ENCODE results near the gene ANKRD37.
"Not testable (repeated sequence)": the region's sequence is repeated elsewhere in the genome, so short reads cannot be mapped to it uniquely, and the experiment has no call there.

ANKRD37 gene

GRCh38 chr4:185357733-185358440 lies 38.8 kb upstream of the ANKRD37 start:
- TF ChIP-seq, protein P1, sequence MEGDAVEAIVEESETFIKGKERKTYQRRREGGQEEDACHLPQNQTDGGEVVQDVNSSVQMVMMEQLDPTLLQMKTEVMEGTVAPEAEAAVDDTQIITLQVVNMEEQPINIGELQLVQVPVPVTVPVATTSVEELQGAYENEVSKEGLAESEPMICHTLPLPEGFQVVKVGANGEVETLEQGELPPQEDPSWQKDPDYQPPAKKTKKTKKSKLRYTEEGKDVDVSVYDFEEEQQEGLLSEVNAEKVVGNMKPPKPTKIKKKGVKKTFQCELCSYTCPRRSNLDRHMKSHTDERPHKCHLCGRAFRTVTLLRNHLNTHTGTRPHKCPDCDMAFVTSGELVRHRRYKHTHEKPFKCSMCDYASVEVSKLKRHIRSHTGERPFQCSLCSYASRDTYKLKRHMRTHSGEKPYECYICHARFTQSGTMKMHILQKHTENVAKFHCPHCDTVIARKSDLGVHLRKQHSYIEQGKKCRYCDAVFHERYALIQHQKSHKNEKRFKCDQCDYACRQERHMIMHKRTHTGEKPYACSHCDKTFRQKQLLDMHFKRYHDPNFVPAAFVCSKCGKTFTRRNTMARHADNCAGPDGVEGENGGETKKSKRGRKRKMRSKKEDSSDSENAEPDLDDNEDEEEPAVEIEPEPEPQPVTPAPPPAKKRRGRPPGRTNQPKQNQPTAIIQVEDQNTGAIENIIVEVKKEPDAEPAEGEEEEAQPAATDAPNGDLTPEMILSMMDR (conservative IDR thresholded peaks at IDR 0.05; ENCODE audit: control insufficient read depth, insufficient read depth, low read depth, low read length), result no peak
- no peak for DNase-seq (ENCODE audit: low read depth)
- no peak overlapping the region for H3K4me3 ChIP-seq (ENCODE audit: control insufficient read depth, low read depth, low read length)

DNA sequence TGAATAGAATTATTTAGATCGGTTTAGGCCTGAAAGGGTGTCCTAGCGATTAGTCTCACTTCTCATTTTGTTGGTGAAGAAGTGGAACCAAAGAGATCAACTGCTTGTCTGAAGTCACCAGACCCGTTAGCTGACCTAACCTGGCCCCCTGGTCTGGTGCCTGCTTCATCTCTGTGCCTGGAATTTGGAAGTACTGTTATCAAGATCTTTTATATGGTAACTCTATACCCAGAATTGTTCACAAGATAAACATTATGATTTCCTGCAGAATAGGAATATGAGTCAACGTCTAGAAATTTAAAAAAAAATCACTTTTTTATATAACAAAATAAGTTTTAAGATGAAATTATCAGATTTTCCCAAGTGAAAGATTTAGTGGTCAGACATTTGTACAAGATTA lies 38.1 kb upstream of the ANKRD37 start:
- no peak for DNase-seq (ENCODE audit: low read depth)
- H3K4me3 ChIP-seq (ENCODE audit: control insufficient read depth, low read depth, low read length), result no peak overlapping the region
- TF ChIP-seq, protein P1 (conservative IDR thresholded peaks at IDR 0.05; ENCODE audit: control insufficient read depth, insufficient read depth, low read depth, low read length), result no peak

GRCh38 chr4:185358959-185359358 lies 37.7 kb upstream of the ANKRD37 start:
- H3K4me3 ChIP-seq (ENCODE audit: control insufficient read depth, low read depth, low read length), result no peak overlapping the region
- DNase-seq (ENCODE audit: low read depth), result no peak
- TF ChIP-seq, protein P1 (conservative IDR thresholded peaks at IDR 0.05; ENCODE audit: control insufficient read depth, insufficient read depth, low read depth, low read length), result no peak

- H3K4me3 ChIP-seq (ENCODE audit: control insufficient read depth, low read depth, low read length), result no peak overlapping the region
- TF ChIP-seq, protein P1 (conservative IDR thresholded peaks at IDR 0.05; ENCODE audit: control insufficient read depth, insufficient read depth, low read depth, low read length), result no peak
- DNase-seq (ENCODE audit: low read depth), result peak; percentile 23
These were observed 36.7 kb upstream of the ANKRD37 start for GRCh38 chr4:185359767-185360446.

DNA sequence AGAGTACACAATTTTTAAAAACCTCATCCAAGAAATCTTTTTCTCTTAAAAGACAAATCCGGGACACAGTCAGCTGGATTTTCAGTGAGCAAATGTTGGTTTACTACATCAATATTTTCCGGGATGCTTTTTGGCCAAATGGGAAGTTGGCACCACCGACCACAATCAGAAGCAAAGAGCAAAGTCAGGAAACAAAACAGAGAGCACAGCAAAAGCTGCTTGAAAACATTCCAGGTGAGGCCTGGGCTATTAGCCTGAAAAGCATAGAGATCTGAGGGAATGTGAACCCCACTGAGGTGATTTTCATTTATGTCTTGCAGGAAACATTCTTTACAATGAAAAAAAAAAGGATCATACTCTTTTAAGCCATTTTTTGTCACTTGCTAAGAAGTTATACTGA lies 34.8 kb upstream of the ANKRD37 start:
- TF ChIP-seq, protein P1 (conservative IDR thresholded peaks at IDR 0.05; ENCODE audit: control insufficient read depth, insufficient read depth, low read depth, low read length), result no peak
- no peak overlapping the region for H3K4me3 ChIP-seq (ENCODE audit: control insufficient read depth, low read depth, low read length)
- DNase-seq (ENCODE audit: low read depth), result no peak

- DNase-seq (ENCODE audit: low read depth); H3K4me3 ChIP-seq (ENCODE audit: control insufficient read depth, low read depth, low read length): not testable (repeated sequence)
These were observed 34.1 kb upstream of the ANKRD37 start for GRCh38 chr4:185362570-185362969.

DNA sequence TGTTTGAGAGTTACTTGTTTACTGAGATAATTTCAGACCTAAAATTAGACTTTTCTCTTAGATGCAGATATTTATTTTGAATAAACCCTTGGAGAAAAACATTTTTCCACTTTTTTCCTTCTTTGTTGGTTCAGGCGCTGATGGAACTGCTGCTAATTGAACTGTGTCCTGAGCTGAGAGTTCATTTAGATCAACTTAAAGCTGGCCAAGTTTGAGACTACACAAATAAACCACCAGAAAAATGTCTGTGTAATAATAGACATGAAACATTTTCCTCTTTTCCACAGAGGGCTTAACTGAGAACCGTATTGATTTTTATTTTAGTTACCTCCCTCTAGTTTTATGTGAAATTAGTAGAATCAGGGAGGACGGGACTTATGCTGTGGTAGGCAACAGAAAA lies 33.4 kb upstream of the ANKRD37 start:
- TF ChIP-seq, protein P1 (conservative IDR thresholded peaks at IDR 0.05; ENCODE audit: control insufficient read depth, insufficient read depth, low read depth, low read length), result no peak
- H3K4me3 ChIP-seq (ENCODE audit: control insufficient read depth, low read depth, low read length), result no peak overlapping the region
- no peak for DNase-seq (ENCODE audit: low read depth)
